ENCODE results near the gene FEZ2. TPM values are rescaled to one million over a fixed set of nuclear protein-coding genes. Genes with fewer than 3 reads are reported as not detected.

Gene FEZ2
- total RNA-seq, 1 experiment from 2014 or later, result 47.6 TPM

DNA sequence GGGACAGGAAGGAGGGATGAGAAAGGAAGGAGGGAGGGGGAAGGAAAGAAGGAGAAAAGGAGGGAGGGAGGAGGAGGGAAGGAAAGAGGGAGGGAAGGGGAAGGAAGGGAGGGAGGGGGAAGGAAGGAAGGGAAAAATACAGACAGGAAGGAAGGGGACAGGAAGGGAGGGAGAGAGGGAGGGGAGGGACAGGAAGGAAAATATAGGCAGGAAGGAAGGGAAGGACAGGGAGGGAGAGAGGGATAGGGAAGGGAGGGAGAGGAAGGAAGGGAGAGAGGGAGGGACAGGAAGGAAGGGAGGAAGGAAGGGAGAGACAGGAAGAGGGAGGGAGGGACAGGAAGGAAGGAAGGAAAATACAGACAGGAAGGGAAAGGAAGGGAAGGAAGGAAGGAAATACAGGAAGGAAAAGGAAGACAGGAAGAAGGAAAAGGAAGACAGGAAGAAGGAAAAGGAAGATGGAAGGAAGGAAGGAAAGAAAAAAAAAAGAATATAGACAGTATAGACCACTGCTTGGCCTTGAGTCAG is 63.6 kb downstream of the FEZ2 start:
- Mint-ChIP-seq H3K9me3 (ENCODE audit: low read depth, unreplicated experiment) (no peaks in the 10 kb centered on the region), H3K4me3 (ENCODE audit: low read depth, unreplicated experiment) (no peak overlapping the region), H3K27ac (ENCODE audit: unreplicated experiment) (no peak overlapping the region), H3K27me3 (ENCODE audit: unreplicated experiment) (no peaks in the 10 kb centered on the region), H3K36me3 (ENCODE audit: insufficient read depth, unreplicated experiment) (peaks cover 6% of the 10 kb centered on the region), H3K4me1 (ENCODE audit: low read depth, unreplicated experiment) (no peaks in the 10 kb centered on the region)
- TF ChIP-seq, protein P1, sequence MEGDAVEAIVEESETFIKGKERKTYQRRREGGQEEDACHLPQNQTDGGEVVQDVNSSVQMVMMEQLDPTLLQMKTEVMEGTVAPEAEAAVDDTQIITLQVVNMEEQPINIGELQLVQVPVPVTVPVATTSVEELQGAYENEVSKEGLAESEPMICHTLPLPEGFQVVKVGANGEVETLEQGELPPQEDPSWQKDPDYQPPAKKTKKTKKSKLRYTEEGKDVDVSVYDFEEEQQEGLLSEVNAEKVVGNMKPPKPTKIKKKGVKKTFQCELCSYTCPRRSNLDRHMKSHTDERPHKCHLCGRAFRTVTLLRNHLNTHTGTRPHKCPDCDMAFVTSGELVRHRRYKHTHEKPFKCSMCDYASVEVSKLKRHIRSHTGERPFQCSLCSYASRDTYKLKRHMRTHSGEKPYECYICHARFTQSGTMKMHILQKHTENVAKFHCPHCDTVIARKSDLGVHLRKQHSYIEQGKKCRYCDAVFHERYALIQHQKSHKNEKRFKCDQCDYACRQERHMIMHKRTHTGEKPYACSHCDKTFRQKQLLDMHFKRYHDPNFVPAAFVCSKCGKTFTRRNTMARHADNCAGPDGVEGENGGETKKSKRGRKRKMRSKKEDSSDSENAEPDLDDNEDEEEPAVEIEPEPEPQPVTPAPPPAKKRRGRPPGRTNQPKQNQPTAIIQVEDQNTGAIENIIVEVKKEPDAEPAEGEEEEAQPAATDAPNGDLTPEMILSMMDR (IDR thresholded peaks at IDR 0.05; ENCODE audit: unreplicated experiment), result no peak
- DNase-seq, result no peak
- intact Hi-C loops (cut with micrococcal nuclease; ENCODE audit: unreplicated experiment), result no loop called here
- BruUV-seq (replicated peaks), result no TSS peak
- CTCF ChIA-PET, result no interaction called here

DNA sequence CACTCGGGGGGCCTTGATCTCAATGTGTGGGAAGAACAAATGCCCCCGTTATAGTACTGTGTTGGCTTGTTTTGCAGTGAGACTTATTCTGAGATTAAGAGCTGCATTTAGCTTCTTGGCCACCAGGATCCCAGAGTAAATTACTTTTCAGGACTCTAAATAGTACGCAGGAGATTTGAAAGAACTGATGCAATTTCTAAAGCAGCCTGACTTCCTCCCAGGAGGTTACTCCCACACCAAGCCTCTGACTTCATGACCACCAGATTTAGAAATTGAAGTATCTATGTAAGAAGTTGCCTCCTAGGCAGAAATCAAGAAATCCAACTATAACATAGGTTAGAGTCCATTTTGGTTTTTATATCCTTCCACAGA is 67.0 kb downstream of the FEZ2 start:
- DNase-seq, result no peak
- BruUV-seq (replicated peaks), result no TSS peak
- intact Hi-C loops (cut with micrococcal nuclease; ENCODE audit: unreplicated experiment), result no loop called here
- Mint-ChIP-seq H3K9me3 (ENCODE audit: low read depth, unreplicated experiment) (no peaks in the 10 kb centered on the region), H3K27me3 (ENCODE audit: unreplicated experiment) (no peaks in the 10 kb centered on the region), H3K27ac (ENCODE audit: unreplicated experiment) (no peak overlapping the region), H3K4me1 (ENCODE audit: low read depth, unreplicated experiment) (no peaks in the 10 kb centered on the region), H3K36me3 (ENCODE audit: insufficient read depth, unreplicated experiment) (no peaks in the 10 kb centered on the region), H3K4me3 (ENCODE audit: low read depth, unreplicated experiment) (no peak overlapping the region)
- TF ChIP-seq, protein P1 (IDR thresholded peaks at IDR 0.05; ENCODE audit: unreplicated experiment), result no peak
- CTCF ChIA-PET, result no interaction called here

DNA sequence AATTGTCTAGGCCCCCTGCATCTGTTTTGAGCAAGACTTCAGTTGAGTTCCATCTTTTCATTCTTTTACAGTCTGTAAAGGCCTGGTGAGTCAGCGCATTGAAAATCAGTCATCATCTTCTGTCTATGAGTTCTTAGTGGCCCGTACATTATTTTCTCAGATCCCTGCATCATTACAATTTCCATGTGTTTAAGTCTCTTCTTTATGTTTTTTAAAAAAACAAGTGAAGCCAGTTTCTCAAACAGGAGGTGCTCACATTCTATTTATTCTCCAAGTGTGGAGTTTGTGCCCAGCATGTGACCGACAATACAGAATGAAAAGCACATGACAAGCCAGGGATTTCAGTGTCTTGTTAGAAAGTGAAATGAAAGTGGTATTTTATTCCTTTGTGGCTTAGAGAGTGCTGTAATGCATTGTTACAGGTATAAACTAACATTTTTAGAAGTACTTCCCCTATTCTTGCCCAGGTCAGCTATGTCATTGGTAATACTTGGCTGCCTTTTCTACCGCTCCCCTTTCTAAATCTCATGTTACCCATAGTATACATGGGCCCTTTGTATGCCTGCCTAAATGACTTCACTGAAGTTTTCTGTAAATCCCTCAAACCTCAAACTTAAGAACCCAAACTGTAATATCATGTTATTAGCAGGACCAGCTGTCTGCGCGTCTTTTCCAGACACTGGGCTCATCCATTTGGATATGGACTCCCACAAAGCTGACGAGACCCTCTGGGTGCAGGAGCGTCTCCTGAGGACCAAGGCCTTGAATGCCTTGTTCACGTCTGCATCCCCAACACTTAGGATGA is 67.6 kb downstream of the FEZ2 start:
- H3K4me1 Mint-ChIP-seq (ENCODE audit: low read depth, unreplicated experiment), result no peaks in the 10 kb centered on the region
- CTCF ChIA-PET, result no interaction called here
- no peaks in the 10 kb centered on the region for H3K36me3 Mint-ChIP-seq (ENCODE audit: insufficient read depth, unreplicated experiment)
- intact Hi-C loops (cut with micrococcal nuclease; ENCODE audit: unreplicated experiment), result no loop called here
- TF ChIP-seq, protein P1 (IDR thresholded peaks at IDR 0.05; ENCODE audit: unreplicated experiment), result no peak
- no peak overlapping the region for H3K27ac Mint-ChIP-seq (ENCODE audit: unreplicated experiment)
- no peak overlapping the region for H3K4me3 Mint-ChIP-seq (ENCODE audit: low read depth, unreplicated experiment)
- H3K9me3 Mint-ChIP-seq (ENCODE audit: low read depth, unreplicated experiment), result no peaks in the 10 kb centered on the region
- no peak for DNase-seq
- no TSS peak for BruUV-seq (replicated peaks)
- H3K27me3 Mint-ChIP-seq (ENCODE audit: unreplicated experiment), result no peaks in the 10 kb centered on the region

DNA sequence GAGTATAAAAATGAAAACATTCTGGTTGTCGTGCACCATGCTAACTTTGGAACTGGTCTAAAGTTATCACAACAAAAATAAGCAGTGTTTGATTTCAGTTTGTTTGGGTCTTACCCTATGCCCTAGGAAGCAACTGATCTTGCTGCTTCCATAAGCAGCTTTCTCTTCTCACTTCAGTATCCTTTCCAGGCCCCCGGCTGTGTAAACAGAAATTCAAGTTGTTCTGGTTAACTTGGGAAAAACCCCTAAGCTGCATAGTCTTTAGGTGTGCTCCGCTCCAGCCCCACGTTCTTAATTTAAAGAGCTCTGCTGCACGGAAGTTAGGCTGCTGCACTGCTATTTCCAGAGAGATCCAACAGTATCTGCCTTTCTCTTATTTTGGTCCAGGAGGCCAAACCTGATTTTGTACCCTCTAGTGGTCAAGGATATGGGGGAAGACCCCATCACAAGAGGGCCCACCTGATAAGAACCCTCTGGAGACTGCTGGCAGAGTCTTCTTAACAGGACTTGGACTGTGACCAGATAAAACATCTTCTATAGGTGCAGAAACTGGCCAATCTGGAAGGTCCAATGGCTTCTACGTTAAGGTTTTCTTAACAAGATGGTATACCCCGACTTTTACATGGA is 69.1 kb downstream of the FEZ2 start:
- no peaks in the 10 kb centered on the region for H3K4me1 Mint-ChIP-seq (ENCODE audit: low read depth, unreplicated experiment)
- no peaks in the 10 kb centered on the region for H3K9me3 Mint-ChIP-seq (ENCODE audit: low read depth, unreplicated experiment)
- intact Hi-C loops (cut with micrococcal nuclease; ENCODE audit: unreplicated experiment), result no loop called here
- H3K4me3 Mint-ChIP-seq (ENCODE audit: low read depth, unreplicated experiment), result no peak overlapping the region
- no peaks in the 10 kb centered on the region for H3K36me3 Mint-ChIP-seq (ENCODE audit: insufficient read depth, unreplicated experiment)
- TF ChIP-seq, protein P1 (IDR thresholded peaks at IDR 0.05; ENCODE audit: unreplicated experiment), result no peak
- no TSS peak for BruUV-seq (replicated peaks)
- no peak for DNase-seq
- CTCF ChIA-PET, result no interaction called here
- no peaks in the 10 kb centered on the region for H3K27me3 Mint-ChIP-seq (ENCODE audit: unreplicated experiment)
- H3K27ac Mint-ChIP-seq (ENCODE audit: unreplicated experiment), result no peak overlapping the region
